ENCODE results near the gene DAP. TPM values are rescaled to one million over a fixed set of nuclear protein-coding genes. Genes with fewer than 3 reads are reported as not detected.

DAP gene
- total and polyA plus RNA-seq, 10 of the 15 experiments (the other 5 are each of a cell fraction or from before 2014, with no cell fraction given) = 12.9 to 130 (median 49.9) TPM

GRCh38 chr5:10703676-10704075 is 57.4 kb downstream of the DAP start:
- H3K79me2 ChIP-seq (ENCODE audit: control insufficient read depth, insufficient read depth, low read length) = peaks cover 11% of the 10 kb centered on the region
- intact Hi-C loops (cut with micrococcal nuclease; ENCODE audit: unreplicated experiment) = loop anchor here (5.0 kb wide), 1 partner anchor 334 kb away; no protein-coding TSS in a partner anchor
- H3K4me2 ChIP-seq (ENCODE audit: control insufficient read depth, insufficient read depth) = no peak overlapping the region
- 98% methylated on average over 5 of the region's 5 CpGs for WGBS (ENCODE audit: insufficient coverage, insufficient replicate concordance, low lambda C conversion rate, missing lambda C conversion rate)
- ChIA-PET SMC1A (ENCODE audit: uncharacterized antibody, unreplicated experiment) (interaction anchor here (0.7 to 2.4 kb wide), 8 partner anchors 9 to 76 kb away, joined by 3 to 9 read pairs (median 3); no protein-coding TSS in a partner anchor), POLR2A (interaction anchor here (0.5 to 1.2 kb wide), 2 partner anchors 83 to 162 kb away, joined by 3 to 4 read pairs; no protein-coding TSS in a partner anchor), RAD21 (ENCODE audit: unreplicated experiment) (interaction anchor here (0.5 to 1.7 kb wide), 3 partner anchors 9 to 580 kb away, joined by 3 to 9 read pairs (median 3); no protein-coding TSS in a partner anchor), CTCF (interaction anchor here (1.0 to 4.6 kb wide), 9 partner anchors 10 to 251 kb away, joined by 3 to 26 read pairs (median 6); no protein-coding TSS in a partner anchor)
- no peak for ATAC-seq
- no peak overlapping the region for H3K27ac ChIP-seq (ENCODE audit: control insufficient read depth, insufficient read depth)
- no peaks in the 10 kb centered on the region for H3K9me3 ChIP-seq (replicated peaks; ENCODE audit: control insufficient read depth, insufficient read depth, low read length)
- no peaks in the 10 kb centered on the region for H4K20me1 ChIP-seq (ENCODE audit: control insufficient read depth, insufficient read depth)
- TF ChIP-seq ZNF592 (IDR thresholded peaks at IDR 0.05) = no peak
- TF ChIP-seq SMARCA5 (IDR thresholded peaks at IDR 0.05) = no peak
- TF ChIP-seq ETV6 (conservative IDR thresholded peaks at IDR 0.05 in 1 of 2, IDR thresholded peaks at IDR 0.05 in 1 of 2; ENCODE audit: borderline replicate concordance in 1 of 2, low read depth in 1 of 2) = no peak
- TF ChIP-seq JUNB (IDR thresholded peaks at IDR 0.05) = no peak
- TF ChIP-seq NFYA (IDR thresholded peaks at IDR 0.05; ENCODE audit: borderline replicate concordance, low read depth, low read length) = no peak
- TF ChIP-seq, protein P1, sequence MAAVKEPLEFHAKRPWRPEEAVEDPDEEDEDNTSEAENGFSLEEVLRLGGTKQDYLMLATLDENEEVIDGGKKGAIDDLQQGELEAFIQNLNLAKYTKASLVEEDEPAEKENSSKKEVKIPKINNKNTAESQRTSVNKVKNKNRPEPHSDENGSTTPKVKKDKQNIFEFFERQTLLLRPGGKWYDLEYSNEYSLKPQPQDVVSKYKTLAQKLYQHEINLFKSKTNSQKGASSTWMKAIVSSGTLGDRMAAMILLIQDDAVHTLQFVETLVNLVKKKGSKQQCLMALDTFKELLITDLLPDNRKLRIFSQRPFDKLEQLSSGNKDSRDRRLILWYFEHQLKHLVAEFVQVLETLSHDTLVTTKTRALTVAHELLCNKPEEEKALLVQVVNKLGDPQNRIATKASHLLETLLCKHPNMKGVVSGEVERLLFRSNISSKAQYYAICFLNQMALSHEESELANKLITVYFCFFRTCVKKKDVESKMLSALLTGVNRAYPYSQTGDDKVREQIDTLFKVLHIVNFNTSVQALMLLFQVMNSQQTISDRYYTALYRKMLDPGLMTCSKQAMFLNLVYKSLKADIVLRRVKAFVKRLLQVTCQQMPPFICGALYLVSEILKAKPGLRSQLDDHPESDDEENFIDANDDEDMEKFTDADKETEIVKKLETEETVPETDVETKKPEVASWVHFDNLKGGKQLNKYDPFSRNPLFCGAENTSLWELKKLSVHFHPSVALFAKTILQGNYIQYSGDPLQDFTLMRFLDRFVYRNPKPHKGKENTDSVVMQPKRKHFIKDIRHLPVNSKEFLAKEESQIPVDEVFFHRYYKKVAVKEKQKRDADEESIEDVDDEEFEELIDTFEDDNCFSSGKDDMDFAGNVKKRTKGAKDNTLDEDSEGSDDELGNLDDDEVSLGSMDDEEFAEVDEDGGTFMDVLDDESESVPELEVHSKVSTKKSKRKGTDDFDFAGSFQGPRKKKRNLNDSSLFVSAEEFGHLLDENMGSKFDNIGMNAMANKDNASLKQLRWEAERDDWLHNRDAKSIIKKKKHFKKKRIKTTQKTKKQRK (IDR thresholded peaks at IDR 0.05; ENCODE audit: low read depth, low read length) = no peak
- no peak for TF ChIP-seq TAF1 (IDR thresholded peaks at IDR 0.05; ENCODE audit: borderline replicate concordance, low read depth, low read length)
- TF ChIP-seq KAT2A (conservative IDR thresholded peaks at IDR 0.05; ENCODE audit: control insufficient read depth, low read depth, low read length) = no peak
- no peak for TF ChIP-seq DPF2 (IDR thresholded peaks at IDR 0.05)
- H3K4me3 ChIP-seq = no peak overlapping the region
- no TSS peak for BruUV-seq (replicated peaks)
- no peak overlapping the region for H2AFZ ChIP-seq (ENCODE audit: control insufficient read depth, low read depth, low read length)
- in situ Hi-C loops (cut with MboI) = no loop called here
- DNase-seq (ENCODE audit: low read depth, low spot score) = no peak
- H3K9ac ChIP-seq (ENCODE audit: control insufficient read depth, insufficient read depth, low read length) = no peak overlapping the region
- H3K27me3 ChIP-seq (replicated peaks in 1 of 2; ENCODE audit: control insufficient read depth in 2 of 2, insufficient read depth in 2 of 2, low read length in 1 of 2) = no peaks in the 10 kb centered on the region
- peaks cover 42% of the 10 kb centered on the region for H3K4me1 ChIP-seq (ENCODE audit: control insufficient read depth, insufficient read depth, low read length)
- peaks cover 7 to 9% of the 10 kb centered on the region in 2 experiments for H3K36me3 ChIP-seq (ENCODE audit: control insufficient read depth in 2 of 2, insufficient read depth in 2 of 2, low read length in 1 of 2)
- FAIRE-seq = no peak

Measured in GM12878 (cell line).